Measurements from ENCODE around the gene TLR1.
"Not testable (repeated sequence)": the region's sequence is repeated elsewhere in the genome, so short reads cannot be mapped to it uniquely, and the experiment has no call there.

TLR1 gene

DNA sequence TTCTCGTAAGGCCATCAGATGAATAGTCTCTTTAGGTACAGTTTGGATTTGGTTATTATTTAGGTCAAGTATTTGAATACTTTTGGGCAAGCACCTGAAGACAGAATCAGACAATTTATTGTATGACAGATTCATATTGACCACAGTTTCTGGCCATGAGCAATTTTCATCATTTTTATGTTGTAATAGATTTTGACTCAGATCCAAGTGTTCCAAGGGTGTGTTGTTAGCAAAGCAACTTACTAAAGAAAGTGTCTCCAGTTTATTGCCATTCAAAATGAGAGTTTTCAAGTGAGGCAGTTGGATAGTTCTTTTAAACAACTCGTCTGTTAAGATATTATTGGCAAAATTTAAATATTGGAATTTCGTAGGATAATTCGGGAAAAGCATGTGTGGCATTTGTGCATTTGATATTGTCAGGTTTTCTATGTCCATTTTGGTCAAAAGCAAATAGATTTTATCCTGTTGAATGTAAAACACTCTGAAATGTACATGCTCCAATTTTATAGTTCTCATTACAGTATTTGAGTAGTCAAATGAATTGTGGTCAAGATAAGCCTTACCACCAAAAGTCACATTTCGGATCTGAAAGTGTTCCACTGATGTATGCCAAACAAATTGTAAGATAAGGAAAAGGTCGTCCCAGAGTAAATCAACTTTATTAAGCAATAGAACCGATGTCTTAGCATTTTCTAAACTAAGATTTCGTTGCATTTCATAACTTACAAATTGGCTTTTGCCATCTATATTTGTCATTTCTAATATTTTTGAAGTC, 30.2 kb downstream of the TLR1 start:
- DNase-seq = no peak

DNA sequence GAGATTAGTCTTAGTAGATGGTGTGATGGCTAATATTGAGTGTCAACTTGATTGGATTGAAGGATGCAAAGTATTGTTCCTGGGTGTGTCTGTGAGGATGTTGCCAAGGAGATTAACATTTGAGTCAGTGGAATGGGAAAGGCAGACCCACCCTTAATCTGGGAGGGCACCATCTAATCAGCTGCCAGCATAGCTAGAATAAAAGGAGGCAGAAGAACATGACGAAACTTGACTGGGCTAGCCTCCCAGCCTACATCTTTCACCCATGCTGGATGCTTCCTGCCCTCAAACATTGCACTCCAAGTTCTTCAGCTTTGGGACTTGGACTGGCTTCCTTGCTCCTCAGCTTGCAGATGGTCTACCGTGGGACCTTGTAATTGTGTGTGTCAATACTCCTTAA, 34.3 kb downstream of the TLR1 start:
- not testable (repeated sequence) for DNase-seq

DNA sequence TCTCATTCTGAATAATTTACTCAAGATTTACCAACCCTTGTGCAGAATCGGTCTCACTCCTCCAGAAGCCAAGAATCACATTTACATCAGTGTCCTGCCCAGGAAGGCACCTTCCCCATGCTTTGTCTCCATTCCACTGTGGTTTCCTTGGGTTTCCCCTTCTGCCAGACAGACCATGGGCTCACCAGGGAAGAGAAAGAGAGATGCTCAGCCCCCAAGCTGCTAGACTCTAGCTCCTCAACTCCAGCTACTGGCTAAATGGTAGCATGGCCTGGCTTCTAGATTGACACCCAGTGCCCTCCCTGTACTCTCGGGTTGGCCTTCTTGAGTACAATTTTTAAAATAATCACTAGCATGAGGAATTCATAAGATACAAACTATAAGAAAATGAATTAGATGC, 34.7 kb downstream of the TLR1 start:
- DNase-seq = no peak

DNA sequence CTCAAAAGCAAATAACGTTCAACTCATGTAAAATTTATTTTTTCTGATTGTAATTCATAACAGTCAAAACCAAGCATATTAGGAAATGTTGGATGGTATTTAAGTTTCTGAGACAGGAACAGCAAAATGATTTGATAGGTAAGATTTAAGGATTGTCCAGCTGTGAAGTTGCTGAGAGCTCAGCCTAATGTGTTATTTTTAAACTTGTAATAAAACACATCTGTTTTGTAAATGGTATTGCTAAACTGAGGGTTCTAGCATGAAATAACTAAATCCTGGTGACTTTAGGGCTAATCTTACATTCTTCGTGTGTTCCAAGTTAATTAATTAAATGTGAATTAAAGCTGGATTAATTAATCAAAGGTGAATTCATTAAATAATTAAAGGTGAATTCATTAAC, 35.1 kb downstream of the TLR1 start:
- DNase-seq = no peak

DNA sequence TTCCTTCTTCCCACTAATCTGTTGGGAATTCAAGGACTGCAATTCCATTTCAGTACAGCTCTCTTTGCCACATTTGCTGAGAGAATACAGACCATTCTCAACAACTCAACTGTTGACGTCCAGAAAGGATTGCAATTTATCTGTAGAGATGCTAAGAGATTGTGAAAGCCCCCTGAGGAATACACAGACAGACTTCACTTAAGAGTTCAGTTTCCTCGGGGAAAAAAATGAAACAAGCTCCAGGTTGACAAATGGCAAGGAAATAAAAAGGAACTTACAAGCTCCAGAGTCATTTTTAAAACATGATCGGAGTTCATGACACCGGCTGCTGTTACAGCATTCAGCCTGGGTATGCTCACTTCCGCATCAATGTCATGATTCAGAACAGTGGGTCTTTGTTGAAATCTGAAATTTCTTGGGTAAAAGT, 35.6 kb downstream of the TLR1 start:
- no peak for DNase-seq

DNA sequence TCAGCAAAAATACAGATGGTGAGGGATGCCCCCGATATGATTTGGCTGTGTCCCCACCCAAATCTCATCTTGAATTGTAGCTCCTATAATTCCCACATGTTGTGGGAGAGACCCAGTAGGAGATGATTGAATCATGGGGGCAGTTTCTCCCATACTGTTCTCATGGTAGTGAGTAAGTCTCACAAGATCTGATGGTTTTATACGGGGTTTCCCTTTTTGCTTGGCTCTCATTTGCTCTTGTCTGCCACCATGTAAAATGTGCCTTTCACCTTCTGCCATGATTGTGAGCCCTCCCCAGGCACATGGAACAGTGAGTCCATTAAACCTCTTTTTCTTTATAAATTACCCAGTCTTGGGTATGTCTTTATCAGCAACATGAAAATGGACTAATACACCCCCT, 37.7 kb downstream of the TLR1 start:
- not testable (repeated sequence) for DNase-seq

DNA sequence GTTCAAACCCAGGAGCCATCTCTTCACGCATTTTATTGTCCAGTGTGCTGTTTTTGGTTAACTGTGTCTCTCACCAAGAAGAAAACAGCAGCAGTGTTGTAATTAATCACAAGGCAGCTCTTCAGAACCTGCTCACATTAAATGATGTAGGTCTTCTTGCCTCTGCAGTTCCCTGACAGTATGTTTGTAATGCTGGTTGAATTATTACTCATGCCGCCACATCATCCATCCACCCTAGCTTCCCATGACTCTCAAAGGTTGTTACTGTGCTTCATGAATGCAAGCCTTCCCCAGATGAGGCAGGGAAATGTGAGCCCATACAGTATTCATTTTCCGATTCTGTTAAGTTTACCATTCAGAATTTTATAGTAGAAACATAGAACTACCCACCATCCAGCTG, 39.2 kb downstream of the TLR1 start:
- no peak for DNase-seq

DNA sequence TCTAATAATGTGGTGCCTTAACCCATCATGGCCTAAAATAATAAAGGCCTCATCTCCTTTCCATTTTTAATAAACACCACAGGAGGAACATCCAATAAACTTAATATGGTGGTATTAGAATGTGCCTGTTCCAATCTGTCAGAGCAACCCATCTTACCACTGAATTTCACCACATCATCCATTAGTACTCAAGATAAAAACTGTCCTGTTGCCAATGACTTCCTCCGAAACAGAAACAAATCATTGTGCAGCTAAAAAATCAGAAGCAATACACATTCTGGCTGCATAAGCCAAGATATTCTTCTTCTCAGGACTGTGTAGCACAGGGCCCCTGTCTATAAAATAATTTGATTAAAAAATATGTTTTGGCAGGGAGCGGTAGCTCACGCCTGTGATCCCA, 40.3 kb downstream of the TLR1 start:
- no peak for DNase-seq

DNA sequence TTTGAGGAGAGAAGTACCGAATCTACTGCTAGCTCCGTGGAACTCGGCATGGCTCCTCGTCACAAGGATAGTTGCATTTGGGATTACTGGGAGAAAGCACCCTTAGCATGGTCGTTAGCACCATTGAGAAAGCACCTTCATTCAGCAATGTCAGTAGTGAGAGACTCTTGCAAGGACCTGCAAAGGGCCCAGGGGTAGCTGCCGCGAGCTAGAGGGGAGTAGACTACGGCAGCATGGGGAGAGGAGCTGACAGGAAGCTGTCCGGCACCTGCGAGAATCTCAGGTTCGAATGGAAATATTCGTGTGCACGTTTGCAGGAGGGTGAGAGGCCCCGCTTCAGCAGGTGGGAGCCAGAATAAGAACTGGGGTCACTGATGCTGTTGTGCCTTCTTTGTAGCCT, 42.0 kb downstream of the TLR1 start:
- DNase-seq = no peak

DNA sequence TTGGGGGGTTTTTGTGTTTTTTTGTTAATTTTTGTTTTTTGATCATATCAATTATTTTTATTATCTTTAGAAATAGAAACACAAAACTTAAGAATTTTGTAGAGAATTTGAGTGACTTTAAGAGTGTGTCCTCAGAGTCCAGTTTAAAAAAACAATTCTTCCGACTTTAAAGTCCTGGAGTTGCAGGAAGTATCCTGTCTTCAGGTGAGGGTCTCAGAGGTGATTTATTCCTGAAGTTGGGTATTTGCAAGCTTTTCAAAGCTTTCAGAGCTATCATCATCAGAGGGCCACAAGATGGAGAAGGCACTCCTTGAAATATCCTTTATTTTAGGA, 44.8 kb downstream of the TLR1 start:
- DNase-seq = no peak

DNA sequence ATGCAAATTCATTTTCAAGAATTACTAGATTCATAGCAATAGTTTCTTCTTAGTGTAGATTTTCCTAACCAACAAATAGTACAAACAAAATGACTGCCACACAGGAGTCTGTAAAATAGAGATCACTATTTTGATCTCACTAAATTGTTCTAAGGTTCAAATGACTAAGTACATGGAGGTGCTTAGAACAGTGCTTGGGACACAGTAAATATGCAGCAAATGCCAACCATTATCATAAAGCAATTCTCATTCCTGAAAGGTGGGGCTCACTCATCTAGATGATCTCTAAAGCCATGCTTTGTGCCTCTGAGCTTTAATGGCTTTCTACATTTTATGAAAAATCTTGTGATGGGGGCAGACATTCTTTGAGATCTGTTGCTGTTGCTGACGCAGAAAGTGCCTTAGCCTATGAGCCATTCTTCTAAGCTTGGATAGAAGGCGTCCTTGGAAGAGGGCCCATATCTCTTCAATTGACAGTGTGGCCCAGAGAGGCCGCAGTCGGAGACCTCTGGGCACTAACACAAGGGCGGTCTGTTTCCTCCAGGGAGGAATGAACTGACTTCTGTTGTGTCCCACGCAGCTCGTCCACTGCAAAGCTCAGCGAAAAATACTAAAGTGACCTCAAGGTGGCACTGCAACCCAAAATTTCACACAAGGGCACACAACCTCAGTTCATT, 45.3 kb downstream of the TLR1 start:
- peak; percentile 83 for DNase-seq

DNA sequence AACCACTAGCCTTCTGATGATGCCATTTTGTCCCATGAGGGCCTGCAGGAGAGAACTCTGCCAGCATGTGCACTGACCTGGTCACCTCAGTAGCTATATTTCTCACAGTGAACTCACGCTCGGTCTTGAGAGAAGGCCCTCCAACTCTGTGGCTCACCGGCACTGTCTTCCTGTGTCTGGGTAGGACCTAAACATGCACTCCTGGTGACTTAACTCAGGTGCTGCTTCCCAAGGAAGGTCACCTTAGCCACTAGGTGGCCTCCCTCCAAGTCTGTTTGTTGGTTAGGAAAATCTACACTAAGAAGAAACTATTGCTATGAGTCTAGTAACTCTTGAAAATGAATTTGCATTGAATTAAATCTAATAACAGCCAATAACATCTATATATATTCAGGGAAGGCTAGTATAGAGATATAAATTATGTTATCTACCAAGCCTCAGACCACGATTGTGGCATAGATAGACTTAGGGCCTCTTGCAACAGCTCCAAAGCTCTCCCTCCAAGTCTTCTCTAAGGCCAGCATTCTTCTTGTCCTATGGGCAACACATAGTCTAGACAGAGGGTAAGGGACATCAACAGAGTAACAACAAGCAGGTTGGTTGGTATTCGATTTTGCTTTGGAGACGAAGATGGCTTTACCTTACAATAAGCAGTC, 46.5 kb downstream of the TLR1 start:
- peak; percentile 72 for DNase-seq

DNA sequence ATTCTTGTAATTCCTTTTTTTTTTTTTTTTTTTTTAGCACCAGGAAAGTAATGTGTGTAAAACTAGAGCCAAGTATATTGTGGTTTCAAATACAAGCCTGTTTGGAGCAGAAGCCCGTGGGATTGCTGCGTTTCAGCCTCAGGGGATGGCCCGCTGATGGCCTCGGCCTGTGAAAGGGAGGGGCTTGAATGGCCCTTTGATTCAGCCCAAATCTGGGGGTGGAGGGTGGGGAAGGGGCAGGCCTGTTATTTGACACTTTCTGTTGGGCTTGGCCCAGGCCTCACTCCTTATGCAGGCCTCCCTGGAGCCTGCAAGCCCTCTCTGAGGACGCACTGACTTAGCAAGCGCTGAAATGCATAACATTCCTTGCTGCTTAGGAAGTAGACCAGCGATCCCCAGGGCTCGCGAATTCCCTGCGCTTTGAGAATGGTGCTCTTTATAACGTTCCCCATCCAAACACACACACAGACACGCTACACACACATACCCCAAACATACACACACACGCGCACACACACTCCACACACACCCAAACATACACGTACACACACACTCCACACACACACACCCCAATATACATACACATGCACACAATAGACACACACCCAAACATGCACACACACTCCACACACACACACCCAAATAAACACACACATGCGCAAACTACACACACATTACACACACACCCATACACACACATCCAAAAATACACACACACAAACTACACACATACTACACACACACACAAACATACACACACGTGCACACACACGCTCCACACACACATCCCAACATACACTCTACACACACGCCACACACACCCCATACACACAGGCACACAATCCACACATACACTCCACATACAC, 51.4 kb downstream of the TLR1 start:
- DNase-seq = peak; percentile 100

DNA sequence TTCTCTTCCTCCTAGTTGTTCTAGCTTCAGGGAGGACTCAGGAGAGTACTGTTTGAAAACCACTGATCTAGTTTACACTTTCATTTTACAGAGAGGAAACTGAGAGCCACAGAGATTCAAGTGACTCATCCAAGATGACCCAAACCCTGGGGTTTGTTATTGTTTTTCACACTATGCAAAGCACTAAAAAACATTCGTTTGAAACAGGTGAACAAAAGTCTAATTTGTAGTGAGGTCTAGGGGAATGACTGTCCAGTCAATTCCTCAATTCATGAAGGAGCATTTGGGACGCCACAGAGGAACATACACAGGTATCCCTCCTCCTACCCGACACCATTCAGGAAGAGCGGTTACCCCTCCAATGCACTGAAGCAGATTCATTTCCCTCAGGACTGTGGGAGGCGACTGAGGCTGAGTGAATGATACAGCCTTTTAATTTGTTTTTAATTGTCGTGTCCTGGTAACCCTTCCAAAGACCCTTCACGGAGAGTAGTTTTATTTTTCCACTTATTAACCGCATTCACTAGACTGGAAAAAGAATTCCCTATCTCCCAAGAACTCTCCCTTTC, 52.1 kb downstream of the TLR1 start:
- DNase-seq = peak; percentile 55

DNA sequence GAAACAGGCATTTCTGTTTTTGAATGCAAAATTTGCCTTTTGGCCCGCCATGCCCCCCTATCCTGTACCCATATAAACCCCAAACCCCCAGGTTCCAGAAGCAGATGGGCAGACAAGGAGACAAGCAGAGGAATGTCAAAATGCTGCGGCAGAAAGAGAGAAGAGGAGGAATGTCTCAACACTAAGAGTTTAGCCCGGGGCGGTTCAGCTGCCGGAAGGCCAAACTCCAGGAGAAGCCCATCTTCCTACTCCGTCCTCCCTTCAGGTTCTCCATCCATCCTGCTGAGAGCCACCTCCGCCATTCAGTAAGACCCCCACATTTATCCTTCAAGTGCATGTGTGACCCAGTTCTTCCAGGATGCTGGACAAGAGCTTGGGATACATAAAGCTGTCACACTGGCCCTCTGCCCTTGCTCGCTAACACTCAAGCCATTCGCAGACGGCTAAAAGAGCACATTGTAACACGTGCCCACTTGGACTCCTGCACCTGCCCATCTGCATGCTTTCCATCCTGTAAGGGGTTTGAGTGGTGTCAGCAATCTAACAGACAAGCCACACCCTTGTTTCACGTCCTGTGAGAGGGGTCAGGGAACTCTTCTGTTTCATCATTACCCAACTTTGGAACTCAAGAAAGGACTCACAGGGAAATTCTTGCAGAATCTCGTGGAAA, 53.1 kb downstream of the TLR1 start:
- DNase-seq = peak; percentile 57

DNA sequence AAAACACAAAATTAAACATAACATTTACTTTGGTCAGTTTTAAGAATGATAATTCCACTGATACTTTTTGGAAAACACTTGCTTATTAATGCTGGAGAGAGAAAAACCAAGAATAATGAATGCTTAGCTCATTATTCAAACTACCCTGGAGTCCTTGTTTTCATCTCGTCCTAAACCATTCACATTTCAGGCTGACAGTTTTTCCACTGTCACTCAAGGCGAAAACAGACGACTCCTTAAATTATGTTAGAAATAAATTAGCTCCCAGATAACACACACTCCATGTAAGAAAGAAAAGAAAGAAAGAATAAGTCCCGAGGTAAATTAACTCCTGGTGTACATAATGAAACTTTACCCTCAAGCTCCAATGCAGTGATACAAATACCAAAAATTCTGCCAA, 55.3 kb downstream of the TLR1 start:
- DNase-seq = no peak

DNA sequence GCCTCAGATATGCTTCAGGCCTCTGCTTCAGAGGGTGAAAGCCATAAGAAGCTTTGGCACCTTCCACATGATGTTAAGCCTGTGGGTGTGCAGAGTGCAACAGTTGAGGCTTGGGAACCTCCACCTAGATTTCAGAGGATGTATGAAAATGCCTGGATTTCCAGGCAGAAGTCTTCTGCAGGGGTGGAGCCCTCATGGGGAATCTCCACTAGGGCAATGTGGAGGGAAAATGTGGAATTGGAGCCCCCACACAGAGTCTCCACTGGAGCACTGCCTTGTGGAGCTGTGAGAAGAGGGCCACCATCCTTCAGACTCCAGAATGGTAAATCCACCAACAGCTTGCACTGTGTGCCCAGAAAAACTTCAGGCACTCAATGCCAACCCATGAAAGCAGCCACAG, 57.0 kb downstream of the TLR1 start:
- peak; percentile 11 for DNase-seq

Data from islet precursor cell (in vitro differentiated cells).